ES-I3 (cell line): Measurements from ENCODE around the gene PRADC1.

Experiments
- H3K36me3 ChIP-seq: 2 replicates; pipeline ENCODE4 v1.6.1; 2013; ENCODE audit warnings: mild to moderate bottlenecking, low read length, control low read depth, moderate library complexity; ENCODE audit not compliant: insufficient read depth
- H3K4me1 ChIP-seq: 2 replicates; pipeline ENCODE4 v1.6.1; 2013; ENCODE audit warnings: mild to moderate bottlenecking, control low read depth, low read length; ENCODE audit not compliant: insufficient read depth
- H3K9ac ChIP-seq: 2 replicates; pipeline ENCODE4 v1.6.1; 2013; ENCODE audit warnings: low read depth, mild to moderate bottlenecking, low read length, moderate library complexity
- H3K9me3 ChIP-seq: 2 replicates; pipeline ENCODE4 v1.6.1; 2013; ENCODE audit warnings: mild to moderate bottlenecking, low read length, moderate library complexity; ENCODE audit not compliant: control insufficient read depth, insufficient read depth

PRADC1 gene

DNA sequence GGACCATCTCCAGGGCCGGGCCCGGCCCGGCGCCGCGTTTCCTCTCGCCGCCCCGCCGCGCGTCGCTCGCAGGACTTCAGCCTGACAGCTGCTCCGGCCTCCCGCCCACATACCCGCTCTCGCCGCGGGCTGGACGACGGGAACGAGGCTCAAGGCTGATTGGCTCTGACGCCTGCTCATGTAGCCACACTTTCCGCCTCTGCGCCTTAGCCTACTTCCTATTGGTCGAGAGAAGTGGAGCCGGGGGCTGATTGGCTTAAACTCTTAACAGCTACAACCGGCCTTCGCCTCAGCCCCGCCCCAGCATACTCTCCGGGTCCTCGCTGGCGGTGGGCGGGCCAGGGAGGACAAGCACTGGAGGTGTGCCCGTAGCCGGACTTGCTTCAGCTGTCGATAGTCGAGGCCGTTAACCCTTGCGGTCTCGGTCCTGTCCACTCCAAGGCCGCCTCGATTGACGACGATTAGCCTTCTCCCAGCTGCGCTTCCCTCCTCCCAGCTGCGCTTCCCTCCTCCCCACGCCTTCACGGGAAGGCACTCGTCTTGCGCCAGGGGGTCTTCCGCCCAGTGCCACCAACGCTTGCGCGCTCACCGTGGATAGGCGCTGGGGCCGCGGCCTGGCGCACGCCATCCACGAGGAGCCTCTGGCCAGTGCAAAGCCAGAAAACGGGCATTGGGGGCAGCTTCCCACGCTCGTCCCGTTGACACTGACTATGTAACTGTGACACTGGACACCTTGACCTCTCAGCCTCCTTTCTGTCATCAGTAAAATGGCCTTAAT is at the start of gene PRADC1:
Gene PRADC1 (minus strand): TSS at position 86 of the 778 bp plus-strand sequence. CDS start 79 bp downstream, at position 7.
- no peaks in the 10 kb centered on the region for H3K9me3 ChIP-seq
- no peaks in the 10 kb centered on the region; the same call in 1 of the 2 replicates for H3K36me3 ChIP-seq

DNA sequence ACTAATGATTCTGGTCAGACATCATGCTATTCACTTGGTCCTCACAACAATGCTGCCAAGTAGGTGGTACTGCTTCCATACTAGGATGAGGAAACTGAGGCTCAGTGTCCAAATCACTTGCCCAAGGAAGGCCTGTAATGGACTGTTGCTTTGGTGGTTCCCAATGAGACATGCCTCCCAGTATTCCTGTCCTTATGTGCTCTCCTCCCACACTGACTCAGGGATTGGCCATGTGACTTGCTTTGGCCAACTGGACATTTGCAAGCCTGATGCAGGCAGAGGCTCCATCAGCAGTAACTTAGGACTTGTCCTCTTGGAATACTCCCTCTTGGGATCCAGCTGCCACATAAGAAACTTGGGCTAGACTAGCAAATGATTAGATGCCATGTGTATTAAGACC is 48.2 kb upstream of the PRADC1 start:
- Histone ChIP-seq H3K9ac (no peak overlapping the region), H3K9me3 (no peaks in the 10 kb centered on the region), H3K36me3 (no peaks in the 10 kb centered on the region), H3K4me1 (peaks cover 4% of the 10 kb centered on the region; the same call in 1 of the 2 replicates)

More for the DNA sequence above, at the start of gene PRADC1:
- Histone ChIP-seq H3K4me1 (peaks cover 7% of the 10 kb centered on the region), H3K9ac (peak within 1 kb of the TSS; percentile 83)

DNA sequence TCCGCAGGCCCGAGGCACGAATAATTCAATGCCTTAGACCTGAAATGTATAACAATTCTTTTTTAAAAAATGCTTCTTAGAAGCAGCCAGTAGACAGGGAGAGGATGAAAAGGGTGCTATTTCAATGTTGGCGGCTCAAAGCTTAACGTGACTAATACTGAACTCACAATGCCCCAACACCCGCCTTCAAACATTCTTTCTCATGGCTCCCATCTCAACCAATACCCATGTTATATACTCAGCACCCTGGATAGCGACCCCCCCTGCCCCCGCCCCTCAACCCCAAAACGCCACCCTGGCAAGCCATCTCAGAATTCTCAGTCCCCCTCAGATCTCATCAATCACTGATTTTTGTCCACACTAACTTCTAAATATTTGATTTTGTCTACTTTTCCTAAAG is 46.8 kb upstream of the PRADC1 start:
- H3K36me3 ChIP-seq, result no peaks in the 10 kb centered on the region

DNA sequence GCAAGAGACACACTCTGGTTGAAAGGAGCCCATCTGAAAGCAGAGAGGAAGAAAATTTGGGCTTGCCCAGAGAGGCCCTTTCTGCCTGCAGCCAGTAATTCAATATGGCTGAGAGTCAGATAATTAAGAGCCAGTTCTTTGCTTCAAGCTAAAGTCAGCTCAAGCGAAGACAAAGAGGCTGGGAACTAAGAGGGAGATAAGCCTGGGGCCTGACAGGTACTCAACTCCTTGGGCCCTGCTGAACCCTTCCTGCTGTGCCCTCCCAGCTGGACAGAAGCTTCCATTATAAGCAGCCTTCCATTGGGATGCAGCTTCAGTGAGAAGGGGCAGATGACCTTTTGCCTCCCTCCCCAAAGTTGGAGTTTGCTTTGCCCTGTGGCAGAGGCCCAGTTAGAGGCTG is 39.2 kb upstream of the PRADC1 start:
- Histone ChIP-seq H3K9me3 (no peaks in the 10 kb centered on the region), H3K36me3 (no peaks in the 10 kb centered on the region), H3K4me1 (no peaks in the 10 kb centered on the region), H3K9ac (no peak overlapping the region)

More for the DNA sequence above, 46.8 kb upstream of the PRADC1 start:
- H3K4me1 ChIP-seq, result 0 out of 2 replicates have a peak, but pooled peaks cover 4% of the 10 kb centered on the region
- H3K9ac ChIP-seq, result no peak overlapping the region
- no peaks in the 10 kb centered on the region for H3K9me3 ChIP-seq

DNA sequence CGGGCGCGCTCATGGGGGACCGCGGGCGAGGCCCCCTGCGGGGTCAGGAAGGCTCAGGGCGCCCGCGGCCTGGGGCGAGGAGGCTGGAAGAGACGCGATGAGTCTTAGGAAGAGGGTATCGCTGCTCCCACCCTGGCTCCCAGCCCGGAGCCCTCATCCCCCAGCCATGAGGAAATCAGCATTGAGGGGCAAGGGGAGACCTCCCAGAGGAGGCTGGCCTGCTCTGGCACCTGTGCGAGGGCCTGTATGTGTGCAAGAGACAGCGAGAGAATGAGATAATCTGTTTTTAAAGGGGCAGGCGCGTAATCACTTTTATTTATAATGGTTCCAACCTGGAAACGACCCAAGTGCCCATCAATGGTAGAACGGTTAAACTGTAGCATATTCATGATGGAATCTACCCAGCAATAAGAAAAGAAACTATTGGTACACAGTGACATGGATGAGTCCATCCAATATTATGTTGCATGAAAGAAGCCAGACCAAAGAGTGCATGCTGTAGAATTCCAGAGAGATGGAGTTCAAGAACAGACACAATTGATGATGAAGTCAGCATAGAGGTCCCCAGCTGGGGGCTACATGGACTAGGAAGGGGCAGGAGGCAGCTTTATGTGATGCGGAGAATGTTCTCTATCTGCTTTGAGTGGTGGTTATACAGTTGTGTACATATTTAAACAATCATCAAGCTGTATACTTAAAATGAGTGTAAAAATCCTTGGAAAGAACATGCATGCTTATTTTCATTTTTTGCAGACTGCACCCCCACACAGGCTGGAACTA is 36.8 kb upstream of the PRADC1 start:
- Histone ChIP-seq H3K9ac (peak overlapping the region; percentile 55), H3K4me1 (no peaks in the 10 kb centered on the region), H3K36me3 (no peaks in the 10 kb centered on the region), H3K9me3 (no peaks in the 10 kb centered on the region)

DNA sequence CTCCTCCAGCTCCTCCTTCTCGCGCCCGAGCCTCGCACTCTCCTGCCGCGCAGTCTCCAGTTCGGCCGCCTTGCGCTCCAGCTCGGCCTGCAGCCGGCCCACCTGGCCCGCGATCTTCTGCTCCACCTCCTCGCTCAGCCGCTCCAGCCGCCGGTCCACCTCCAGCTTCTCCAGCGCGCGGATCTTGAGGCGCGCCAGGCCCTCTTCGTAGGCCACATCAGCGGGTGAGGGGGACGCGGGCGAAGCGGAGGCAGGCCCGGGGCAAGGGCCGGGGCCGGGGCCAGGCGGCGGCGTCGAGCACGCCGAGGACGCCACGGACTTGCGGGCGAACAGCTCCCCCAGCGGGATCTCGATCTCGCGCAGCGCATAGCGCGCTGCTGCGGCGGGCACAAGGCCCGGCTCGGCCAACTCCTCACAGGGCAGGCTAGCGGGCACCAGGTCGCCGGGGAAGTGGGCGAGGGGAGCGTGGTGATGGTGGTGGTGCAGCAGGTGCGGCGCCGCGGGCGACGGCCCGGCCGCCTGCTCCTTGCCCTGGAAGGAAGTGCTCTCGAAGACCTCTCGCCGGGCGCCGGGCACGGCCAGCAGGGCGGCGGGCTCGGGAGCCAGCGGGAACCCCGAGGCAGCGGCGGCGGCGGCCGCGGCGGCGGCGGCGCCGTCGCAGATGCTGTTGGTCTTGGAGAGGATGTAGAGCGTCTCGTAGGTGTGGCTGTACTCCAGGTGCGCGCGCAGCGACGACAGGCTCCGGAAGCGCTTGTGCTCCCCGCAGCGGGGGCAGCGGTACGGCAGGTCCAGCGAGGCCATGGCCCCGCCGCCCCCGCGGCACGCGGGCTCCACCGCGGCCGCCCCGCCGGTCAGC is 36.0 kb upstream of the PRADC1 start:
- Histone ChIP-seq H3K9me3 (no peaks in the 10 kb centered on the region), H3K4me1 (no peaks in the 10 kb centered on the region), H3K36me3 (no peaks in the 10 kb centered on the region), H3K9ac (peak overlapping the region; percentile 55)

DNA sequence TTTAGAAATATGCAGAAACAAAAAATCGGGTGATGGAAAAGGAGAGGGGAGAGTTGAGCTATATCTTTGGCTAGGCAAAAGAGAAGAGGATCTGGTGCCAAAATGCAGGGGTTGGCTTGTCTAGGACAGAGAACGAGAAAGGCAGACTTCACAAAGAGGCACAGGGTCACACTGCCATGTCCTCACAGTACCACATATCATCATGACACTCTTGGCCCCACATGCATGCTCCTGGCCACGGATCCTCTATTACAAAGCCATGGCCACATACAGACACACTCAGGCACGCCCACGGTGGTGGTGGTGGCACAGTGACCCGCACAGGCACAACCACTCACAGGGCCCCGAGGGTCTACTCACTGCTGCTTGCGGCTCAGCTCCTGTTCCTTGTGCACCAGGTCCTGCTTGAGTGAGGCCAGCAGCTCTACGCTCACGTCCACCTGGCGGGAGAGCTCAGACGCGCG is 35.4 kb upstream of the PRADC1 start:
- Histone ChIP-seq H3K9me3 (no peaks in the 10 kb centered on the region), H3K4me1 (no peaks in the 10 kb centered on the region), H3K36me3 (no peaks in the 10 kb centered on the region), H3K9ac (peak overlapping the region; percentile 55)

DNA sequence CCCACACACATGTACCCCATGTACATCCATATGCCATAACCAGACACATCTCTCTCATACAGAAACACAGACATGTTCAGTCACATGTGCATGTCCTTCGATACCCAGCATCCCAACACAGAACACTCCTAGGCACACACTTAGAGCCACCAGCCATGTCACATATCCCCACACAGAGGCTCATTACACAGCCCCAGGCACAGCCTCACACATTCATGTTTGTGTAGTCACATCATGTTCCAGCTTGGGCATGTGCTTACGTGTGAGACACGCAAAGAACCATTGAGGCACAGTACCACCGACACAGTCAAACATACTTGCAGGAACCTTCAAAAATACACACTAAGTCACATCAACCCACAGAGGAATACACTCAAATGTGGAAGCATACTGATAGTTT is 34.0 kb upstream of the PRADC1 start:
- H3K4me1 ChIP-seq, result no peaks in the 10 kb centered on the region
- no peak overlapping the region for H3K9ac ChIP-seq
- no peaks in the 10 kb centered on the region for H3K9me3 ChIP-seq
- H3K36me3 ChIP-seq, result no peaks in the 10 kb centered on the region

DNA sequence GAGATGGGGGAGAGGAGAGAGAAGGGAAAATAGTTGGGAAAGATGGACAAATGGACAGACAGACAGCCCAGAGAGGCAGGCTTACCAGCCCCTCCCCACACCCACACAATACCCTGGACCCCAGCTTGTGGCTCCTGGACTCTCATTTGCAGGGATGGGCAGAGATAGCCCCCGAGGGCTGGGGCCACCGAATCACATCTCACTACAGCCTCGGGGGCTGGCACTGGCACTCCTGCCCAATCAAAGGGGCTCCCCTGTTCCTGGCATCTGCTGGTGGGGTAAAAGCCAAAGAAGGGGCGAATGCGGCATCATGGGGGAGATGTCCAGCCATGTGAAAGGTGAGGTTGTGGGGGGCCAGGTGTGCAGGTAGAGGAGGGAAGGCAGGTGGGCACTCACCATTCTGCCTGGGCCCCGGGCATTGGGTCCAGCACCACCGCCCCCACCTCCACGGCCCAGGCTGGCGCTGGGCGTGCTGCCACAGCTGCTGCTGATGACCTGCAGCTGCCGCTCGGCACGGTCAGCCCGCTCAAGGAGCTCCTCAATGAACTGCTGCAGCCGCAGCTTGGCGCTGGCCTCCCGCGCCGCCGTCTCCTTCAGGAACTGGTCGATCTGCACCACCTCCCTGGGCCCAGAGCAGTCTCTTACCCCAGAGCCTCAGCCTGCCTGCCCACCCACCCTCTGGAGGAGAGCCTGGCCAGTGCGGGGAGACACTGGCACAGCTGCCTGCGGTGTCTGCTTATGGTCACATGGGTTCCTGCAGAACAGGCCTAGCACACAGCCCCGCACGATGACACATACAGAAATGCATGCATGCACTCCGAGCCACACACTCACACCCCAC is 33.2 kb upstream of the PRADC1 start:
- no peaks in the 10 kb centered on the region for H3K36me3 ChIP-seq
- H3K4me1 ChIP-seq, result no peaks in the 10 kb centered on the region
- H3K9me3 ChIP-seq, result no peaks in the 10 kb centered on the region
- no peak overlapping the region for H3K9ac ChIP-seq

DNA sequence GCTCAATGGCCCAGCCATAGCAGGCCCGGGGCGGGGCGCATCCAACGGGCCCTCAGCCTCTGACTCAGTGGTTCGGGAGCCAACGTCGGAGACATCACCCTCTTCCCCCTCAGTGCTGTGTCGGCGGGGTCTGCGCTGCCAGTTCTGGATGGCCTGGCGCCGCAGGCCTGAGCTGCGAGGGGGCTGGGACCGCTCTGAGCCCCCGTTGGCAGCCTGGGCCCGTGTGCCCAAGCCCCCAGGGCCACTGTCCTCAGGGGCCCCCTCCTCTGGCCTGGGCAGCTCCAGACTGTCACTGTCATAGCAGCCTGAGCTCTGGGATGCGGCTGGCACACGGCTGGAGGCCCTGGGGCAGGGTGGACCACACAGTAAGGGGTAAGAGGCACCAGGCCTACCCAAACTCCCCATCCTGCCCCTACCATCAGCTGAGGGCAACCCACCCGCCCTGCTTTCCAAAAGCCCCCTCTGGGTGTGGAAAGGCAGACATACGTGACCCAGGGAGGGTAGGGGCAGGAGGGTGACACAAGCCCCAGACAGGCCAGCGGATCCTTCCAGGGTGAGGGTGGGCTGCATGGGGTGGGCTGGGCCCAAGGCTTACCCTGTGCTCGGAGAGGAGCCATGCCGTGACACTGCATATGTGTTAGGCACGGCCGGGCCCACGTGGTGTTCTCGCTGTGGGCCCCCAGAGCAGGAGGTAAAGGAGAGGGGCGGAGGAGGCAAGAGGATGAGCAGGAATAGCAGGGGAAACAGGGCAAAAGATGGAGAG is 32.4 kb upstream of the PRADC1 start:
- Histone ChIP-seq H3K36me3 (no peaks in the 10 kb centered on the region), H3K4me1 (no peaks in the 10 kb centered on the region), H3K9ac (no peak overlapping the region), H3K9me3 (no peaks in the 10 kb centered on the region)

DNA sequence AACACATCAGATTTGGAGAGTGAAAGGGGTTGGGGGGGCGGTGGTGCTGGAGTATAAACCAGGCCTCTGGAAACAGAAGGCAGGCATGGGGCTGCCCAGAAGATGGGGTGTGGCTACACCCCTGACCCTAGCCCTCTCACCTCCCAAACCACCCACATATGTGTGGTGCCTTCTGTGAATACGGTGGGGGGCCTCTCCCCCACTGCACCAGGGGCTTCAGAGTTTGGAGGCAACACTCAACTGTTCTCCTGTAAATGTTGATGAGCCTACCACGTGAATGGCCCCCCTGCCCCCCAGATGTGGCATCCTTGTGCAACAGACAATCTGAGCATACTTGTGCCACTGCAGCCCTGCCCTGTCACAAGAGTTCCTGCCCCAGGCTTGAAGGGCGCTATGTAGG is 31.7 kb upstream of the PRADC1 start:
- Histone ChIP-seq H3K4me1 (no peaks in the 10 kb centered on the region), H3K36me3 (no peaks in the 10 kb centered on the region), H3K9ac (no peak overlapping the region), H3K9me3 (no peaks in the 10 kb centered on the region)

DNA sequence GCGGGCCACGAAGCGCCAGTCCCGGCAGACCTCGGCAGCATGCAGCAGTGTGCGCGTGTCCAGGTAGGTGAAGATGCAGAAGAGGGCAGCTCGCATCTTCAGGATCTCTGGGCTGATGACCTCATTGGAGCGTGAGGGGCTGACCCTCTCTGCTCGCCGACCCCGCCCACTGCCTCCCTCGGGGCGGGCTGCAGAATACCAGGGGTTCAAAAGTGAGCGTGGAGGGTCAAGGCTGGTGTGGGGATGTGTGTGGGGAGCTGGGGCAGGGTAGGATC is 31.2 kb upstream of the PRADC1 start:
- H3K9ac ChIP-seq, result no peak overlapping the region
- H3K9me3 ChIP-seq, result no peaks in the 10 kb centered on the region
- no peaks in the 10 kb centered on the region for H3K36me3 ChIP-seq
- H3K4me1 ChIP-seq, result no peaks in the 10 kb centered on the region
